Measurements from ENCODE around the gene CLIP1.
"Not testable (repeated sequence)": the region's sequence is repeated elsewhere in the genome, so short reads cannot be mapped to it uniquely, and the experiment has no call there.

GRCh38 chr12:122438822-122439221 is 16.4 kb upstream of the CLIP1 start:
- TF ChIP-seq, protein P1, sequence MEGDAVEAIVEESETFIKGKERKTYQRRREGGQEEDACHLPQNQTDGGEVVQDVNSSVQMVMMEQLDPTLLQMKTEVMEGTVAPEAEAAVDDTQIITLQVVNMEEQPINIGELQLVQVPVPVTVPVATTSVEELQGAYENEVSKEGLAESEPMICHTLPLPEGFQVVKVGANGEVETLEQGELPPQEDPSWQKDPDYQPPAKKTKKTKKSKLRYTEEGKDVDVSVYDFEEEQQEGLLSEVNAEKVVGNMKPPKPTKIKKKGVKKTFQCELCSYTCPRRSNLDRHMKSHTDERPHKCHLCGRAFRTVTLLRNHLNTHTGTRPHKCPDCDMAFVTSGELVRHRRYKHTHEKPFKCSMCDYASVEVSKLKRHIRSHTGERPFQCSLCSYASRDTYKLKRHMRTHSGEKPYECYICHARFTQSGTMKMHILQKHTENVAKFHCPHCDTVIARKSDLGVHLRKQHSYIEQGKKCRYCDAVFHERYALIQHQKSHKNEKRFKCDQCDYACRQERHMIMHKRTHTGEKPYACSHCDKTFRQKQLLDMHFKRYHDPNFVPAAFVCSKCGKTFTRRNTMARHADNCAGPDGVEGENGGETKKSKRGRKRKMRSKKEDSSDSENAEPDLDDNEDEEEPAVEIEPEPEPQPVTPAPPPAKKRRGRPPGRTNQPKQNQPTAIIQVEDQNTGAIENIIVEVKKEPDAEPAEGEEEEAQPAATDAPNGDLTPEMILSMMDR (conservative IDR thresholded peaks at IDR 0.05; ENCODE audit: low read length), result not testable (repeated sequence)
- not testable (repeated sequence) for TF ChIP-seq EZH2phosphoT487 (IDR thresholded peaks at IDR 0.05; ENCODE audit: borderline replicate concordance, low read depth, low read length)
